Activated naive CD8-positive, alpha-beta T cell treated with anti-CD3 and anti-CD28 coated beads, Interleukin-2, amount 50 U/mL, for 24 hours (primary cell): ENCODE measurements around the gene LIN28B.
A peak's percentile ranks its signal among the peaks of the same experiment; 100 is the strongest.
"Not testable (repeated sequence)": the region's sequence is repeated elsewhere in the genome, so short reads cannot be mapped to it uniquely, and the experiment has no call there.

ENCODE experiments used
- ATAC-seq: fragments of 150-1000 bp; cut with Tn5 transposase; one replicate; pipeline ENCODE4 v1.10.0; 2021
- DNase-seq: peaks from one replicate; pipeline ENCODE4 v3.0.0; 2021
- H3K27ac Mint-ChIP-seq: one replicate; pipeline ENCODE4 v1.8.0; 2021; ENCODE audit warnings: mild to moderate bottlenecking, mixed read lengths
- H3K27me3 Mint-ChIP-seq: one replicate; pipeline ENCODE4 v1.8.0; 2021; ENCODE audit warnings: mixed read lengths
- H3K36me3 Mint-ChIP-seq: one replicate; pipeline ENCODE4 v1.8.0; 2021; ENCODE audit warnings: low read depth, mixed read lengths
- H3K4me1 Mint-ChIP-seq: one replicate; pipeline ENCODE4 v1.8.0; 2021; ENCODE audit warnings: mixed read lengths
- H3K4me3 Mint-ChIP-seq: one replicate; pipeline ENCODE4 v1.8.0; 2021; ENCODE audit warnings: mild to moderate bottlenecking, moderate library complexity, mixed read lengths
- H3K9me3 Mint-ChIP-seq: one replicate; pipeline ENCODE4 v1.8.0; 2021; ENCODE audit warnings: mixed read lengths

The LIN28B gene

GRCh38 chr6:104951677-104952076, 5.2 kb upstream of the LIN28B start:
- peaks cover 4% of the 10 kb centered on the region for H3K4me1 Mint-ChIP-seq
- DNase-seq (no peak), ATAC-seq (no peak)
- peaks cover 12% of the 10 kb centered on the region for H3K9me3 Mint-ChIP-seq
- H3K36me3 Mint-ChIP-seq, result peaks cover 3% of the 10 kb centered on the region
- no peak overlapping the region for H3K27ac Mint-ChIP-seq
- H3K27me3 Mint-ChIP-seq, result peaks cover 62% of the 10 kb centered on the region
- H3K4me3 Mint-ChIP-seq, result no peak overlapping the region

GRCh38 chr6:104952911-104953399, 4.0 kb upstream of the LIN28B start:
- Mint-ChIP-seq H3K4me1 (peaks cover 14% of the 10 kb centered on the region), H3K9me3 (peaks cover 17% of the 10 kb centered on the region), H3K27ac (no peak overlapping the region), H3K4me3 (no peak overlapping the region), H3K27me3 (peaks cover 72% of the 10 kb centered on the region), H3K36me3 (peaks cover 3% of the 10 kb centered on the region)
- DNase-seq (no peak), ATAC-seq (no peak)

- not testable (repeated sequence) for H3K36me3 Mint-ChIP-seq, H3K4me3 Mint-ChIP-seq, DNase-seq, ATAC-seq, H3K27ac Mint-ChIP-seq
- peaks cover 17% of the 10 kb centered on the region for H3K9me3 Mint-ChIP-seq
- peaks cover 79% of the 10 kb centered on the region for H3K27me3 Mint-ChIP-seq
- H3K4me1 Mint-ChIP-seq, result peaks cover 14% of the 10 kb centered on the region
These were observed 3.3 kb upstream of the LIN28B start for GRCh38 chr6:104953400-104954189.

- H3K27ac Mint-ChIP-seq, result no peak overlapping the region
- peaks cover 81% of the 10 kb centered on the region for H3K27me3 Mint-ChIP-seq
- H3K36me3 Mint-ChIP-seq, result peaks cover 3% of the 10 kb centered on the region
- ATAC-seq (no peak), DNase-seq (no peak)
- H3K4me3 Mint-ChIP-seq, result no peak overlapping the region
- peaks cover 17% of the 10 kb centered on the region for H3K9me3 Mint-ChIP-seq
- H3K4me1 Mint-ChIP-seq, result peaks cover 14% of the 10 kb centered on the region
These were observed 2.6 kb upstream of the LIN28B start for GRCh38 chr6:104954190-104954797.

GRCh38 chr6:104955491-104955890, 1.4 kb upstream of the LIN28B start:
- DNase-seq (no peak), ATAC-seq (no peak)
- Mint-ChIP-seq H3K4me1 (peaks cover 14% of the 10 kb centered on the region), H3K4me3 (no peak overlapping the region), H3K9me3 (peaks cover 17% of the 10 kb centered on the region), H3K27ac (no peak overlapping the region), H3K36me3 (peaks cover 3% of the 10 kb centered on the region), H3K27me3 (peaks cover 79% of the 10 kb centered on the region)

- Mint-ChIP-seq H3K27ac (no peak overlapping the region), H3K4me1 (peaks cover 14% of the 10 kb centered on the region), H3K9me3 (peaks cover 17% of the 10 kb centered on the region)
These were observed 778 bp upstream of the LIN28B start for GRCh38 chr6:104955927-104956730.

GRCh38 chr6:104957301-104958177, 632 bp downstream of the LIN28B start:
- Mint-ChIP-seq H3K9me3 (peaks cover 14% of the 10 kb centered on the region), H3K4me1 (peaks cover 14% of the 10 kb centered on the region), H3K27me3 (peaks cover 68% of the 10 kb centered on the region), H3K4me3 (peak overlapping the region; percentile 48), H3K36me3 (peaks cover 3% of the 10 kb centered on the region), H3K27ac (no peak overlapping the region)
- ATAC-seq (no peak), DNase-seq (no peak)

More at GRCh38 chr6:104955927-104956730, 778 bp upstream of the LIN28B start:
- Mint-ChIP-seq H3K36me3 (peaks cover 3% of the 10 kb centered on the region), H3K4me3 (no peak overlapping the region), H3K27me3 (peaks cover 79% of the 10 kb centered on the region)
- no peak for ATAC-seq
- DNase-seq, result no peak

GRCh38 chr6:104958178-104959025, 1.5 kb downstream of the LIN28B start:
- no peak for DNase-seq
- Mint-ChIP-seq H3K9me3 (peaks cover 11% of the 10 kb centered on the region), H3K27me3 (peaks cover 61% of the 10 kb centered on the region), H3K4me3 (no peak overlapping the region), H3K27ac (no peak overlapping the region), H3K4me1 (peaks cover 11% of the 10 kb centered on the region), H3K36me3 (peaks cover under 1% of the 10 kb centered on the region)
- no peak for ATAC-seq

- DNase-seq, result no peak
- Mint-ChIP-seq H3K4me3 (no peak overlapping the region), H3K36me3 (no peaks in the 10 kb centered on the region)
These were observed 2.3 kb downstream of the LIN28B start for GRCh38 chr6:104959026-104959858.

GRCh38 chr6:104969108-104969507, 12.2 kb downstream of the LIN28B start:
- Mint-ChIP-seq H3K4me3 (no peak overlapping the region), H3K36me3 (no peaks in the 10 kb centered on the region), H3K27ac (no peak overlapping the region), H3K9me3 (no peaks in the 10 kb centered on the region), H3K4me1 (no peaks in the 10 kb centered on the region), H3K27me3 (no peaks in the 10 kb centered on the region)
- DNase-seq (no peak), ATAC-seq (no peak)

More at GRCh38 chr6:104959026-104959858, 2.3 kb downstream of the LIN28B start:
- Mint-ChIP-seq H3K27ac (no peak overlapping the region), H3K27me3 (peaks cover 55% of the 10 kb centered on the region), H3K4me1 (peaks cover 10% of the 10 kb centered on the region), H3K9me3 (peaks cover 6% of the 10 kb centered on the region)
- ATAC-seq, result no peak

GRCh38 chr6:104969785-104970581, 13.1 kb downstream of the LIN28B start:
- ATAC-seq (no peak), DNase-seq (no peak)
- Mint-ChIP-seq H3K27me3 (no peaks in the 10 kb centered on the region), H3K36me3 (no peaks in the 10 kb centered on the region), H3K27ac (no peak overlapping the region), H3K9me3 (no peaks in the 10 kb centered on the region), H3K4me1 (no peaks in the 10 kb centered on the region), H3K4me3 (no peak overlapping the region)

GRCh38 chr6:104973404-104973803, 16.5 kb downstream of the LIN28B start:
- Mint-ChIP-seq H3K9me3 (no peaks in the 10 kb centered on the region), H3K36me3 (no peaks in the 10 kb centered on the region), H3K27me3 (peaks cover 7% of the 10 kb centered on the region), H3K4me3 (no peak overlapping the region), H3K4me1 (no peaks in the 10 kb centered on the region), H3K27ac (no peak overlapping the region)
- no peak for DNase-seq
- no peak for ATAC-seq
